CD4-positive, alpha-beta T cell (primary cell): ENCODE results near the gene WSB2. TPM values are rescaled to one million over a fixed set of nuclear protein-coding genes. Genes with fewer than 3 reads are reported as not detected.

Experiments used
- ATAC-seq: fragments of 200-7000 bp; cut with Tn5 transposase; one replicate; pipeline ENCODE4 v1.10.0; 2022; ENCODE audit warnings: mild to moderate bottlenecking; ENCODE audit not compliant: poor library complexity
- CTCF ChIA-PET: fragments of 350-600 bp; sonication (Branson Sonifier 250); formaldehyde crosslinking; loops from one replicate; lab custom pipeline; 2021; ENCODE audit warnings: antibody characterized with exemption, inconsistent platforms; lab: Charles Lee
- POLR2A ChIA-PET: fragments of 350-600 bp; sonication (Branson Sonifier 250); formaldehyde crosslinking; loops from one replicate; lab custom pipeline; 2021; ENCODE audit warnings: antibody characterized with exemption, inconsistent platforms; lab: Charles Lee
- DNase-seq, 14 experiments: peaks; one replicate each; pipeline ENCODE4 v3.0.0-alpha.2; 2013 to 2020; ENCODE audit warnings: mixed read lengths in 2 of 14
- H3K27ac ChIP-seq, 2 donors: one replicate each; pipeline versions ENCODE4 v1.5.1 to v1.7.0; 2013; ENCODE audit warnings: low read length in 2 of 2, low read depth in 1 of 2, mild to moderate bottlenecking in 1 of 2
- H3K27me3 ChIP-seq, 2 experiments: 1 replicate in 1 of 2; 2 replicates in 1 of 2; pipeline versions ENCODE4 v1.6.1 to v1.7.0; 2013; ENCODE audit warnings: low read length in 2 of 2, control low read depth in 1 of 2, mild to moderate bottlenecking in 1 of 2, moderate library complexity in 1 of 2; ENCODE audit not compliant: insufficient read depth in 2 of 2, control insufficient read depth in 1 of 2
- H3K36me3 ChIP-seq: one replicate; pipeline ENCODE4 v1.6.1; 2013; ENCODE audit warnings: low read length, control low read depth; ENCODE audit not compliant: insufficient read depth
- H3K4me1 ChIP-seq: one replicate; pipeline ENCODE4 v1.6.1; 2013; ENCODE audit warnings: low read length, control low read depth; ENCODE audit not compliant: insufficient read depth
- H3K4me3 ChIP-seq: one replicate; pipeline ENCODE4 v1.5.1; 2013; ENCODE audit warnings: mild to moderate bottlenecking, low read length, moderate library complexity
- H3K9me3 ChIP-seq, 2 experiments: 1 replicate in 1 of 2; 2 replicates in 1 of 2; pipeline versions ENCODE4 v1.6.1 to v1.7.0; 2013; ENCODE audit warnings: low read length in 2 of 2, mild to moderate bottlenecking in 2 of 2, control low read depth in 1 of 2, moderate library complexity in 1 of 2; ENCODE audit not compliant: control insufficient read depth in 1 of 2, insufficient read depth in 1 of 2
- H3K27ac Mint-ChIP-seq: one replicate; pipeline ENCODE4 v1.8.0; 2020; ENCODE audit warnings: mixed read lengths
- H3K27me3 Mint-ChIP-seq: one replicate; pipeline ENCODE4 v1.8.0; 2021; ENCODE audit warnings: mixed read lengths
- H3K36me3 Mint-ChIP-seq: one replicate; pipeline ENCODE4 v1.8.0; 2021; ENCODE audit warnings: low read depth, mixed read lengths
- H3K4me1 Mint-ChIP-seq: one replicate; pipeline ENCODE4 v1.8.0; 2021; ENCODE audit warnings: low read depth, mixed read lengths
- H3K4me3 Mint-ChIP-seq: one replicate; pipeline ENCODE4 v1.8.0; 2020; ENCODE audit warnings: mild to moderate bottlenecking, mixed read lengths
- H3K9me3 Mint-ChIP-seq: one replicate; pipeline ENCODE4 v1.8.0; 2020; ENCODE audit warnings: mixed read lengths
- CTCF ChIP-seq: fragments of 200-600 bp; IDR thresholded peaks from one replicate; pipeline ENCODE4 v1.8.0; 2022; ENCODE audit warnings: antibody characterized with exemption, mild to moderate bottlenecking
- intact Hi-C, 2 experiments: fragments of 100-400 bp; cut with DNase I in 1 of 2; cut with micrococcal nuclease in 1 of 2; formaldehyde crosslinking; loops; one replicate each; pipeline versions ENCODE4 v1.15.1 to v1.9.0; 2023 to 2025; cut with DNase I, micrococcal nuclease
- total RNA-seq, 174 experiments: library from RNA in 2 of 174; stranded (reverse) in 2 of 174; gene quantifications; one replicate each; pipeline ENCODE4 v1.2.3 and lab custom pipeline; 2021 to 2026

WSB2 gene
- total RNA-seq, 2 experiments from 2014 or later = 12.0 to 13.4 TPM

- ChIA-PET CTCF (no interaction called here), POLR2A (no interaction called here)
Observed at GRCh38 chr12:118070650-118071049, 9.7 kb upstream of the WSB2 start.

GRCh38 chr12:118068445-118068844 lies 7.5 kb upstream of the WSB2 start:
- Histone ChIP-seq H3K9me3 (no peaks in the 10 kb centered on the region), H3K4me3 (no peak overlapping the region), H3K27ac (no peak overlapping the region), H3K4me1 (peaks cover 5% of the 10 kb centered on the region), H3K27me3 (no peaks in the 10 kb centered on the region), H3K36me3 (no peaks in the 10 kb centered on the region)
- no peak for TF ChIP-seq CTCF
- CTCF ChIA-PET = interaction anchor here (0.7 kb wide), 1 partner anchor 99 kb away, joined by 3 read pairs; no protein-coding TSS in a partner anchor
- ATAC-seq (no peak), DNase-seq (no peak)
- Mint-ChIP-seq H3K27ac (no peak overlapping the region), H3K36me3 (no peaks in the 10 kb centered on the region), H3K27me3 (peaks cover 4% of the 10 kb centered on the region), H3K4me1 (peaks cover 25% of the 10 kb centered on the region), H3K9me3 (no peaks in the 10 kb centered on the region), H3K4me3 (no peak overlapping the region)
- intact Hi-C loops = no loop called here
- POLR2A ChIA-PET = no interaction called here

More at GRCh38 chr12:118070650-118071049, 9.7 kb upstream of the WSB2 start:
- Mint-ChIP-seq H3K27ac (no peak overlapping the region), H3K4me3 (no peak overlapping the region), H3K9me3 (no peaks in the 10 kb centered on the region), H3K27me3 (no peaks in the 10 kb centered on the region), H3K4me1 (peaks cover 3% of the 10 kb centered on the region), H3K36me3 (no peaks in the 10 kb centered on the region)
- Histone ChIP-seq H3K27ac (no peak overlapping the region), H3K9me3 (no peaks in the 10 kb centered on the region), H3K4me3 (no peak overlapping the region), H3K4me1 (no peaks in the 10 kb centered on the region), H3K27me3 (no peaks in the 10 kb centered on the region), H3K36me3 (no peaks in the 10 kb centered on the region)
- DNase-seq (no peak), ATAC-seq (no peak)
- intact Hi-C loops = no loop called here
- TF ChIP-seq CTCF = no peak

- Histone ChIP-seq H3K4me3 (no peak overlapping the region), H3K27me3 (no peaks in the 10 kb centered on the region), H3K27ac (no peak overlapping the region), H3K9me3 (no peaks in the 10 kb centered on the region), H3K36me3 (no peaks in the 10 kb centered on the region), H3K4me1 (peaks cover 23% of the 10 kb centered on the region)
- peak in 1 of 14 experiments; percentile 3 for DNase-seq
- Mint-ChIP-seq H3K4me3 (peak overlapping the region; percentile 78), H3K27ac (no peak overlapping the region), H3K27me3 (peaks cover 4% of the 10 kb centered on the region), H3K36me3 (peaks cover 14% of the 10 kb centered on the region), H3K4me1 (peaks cover 37% of the 10 kb centered on the region), H3K9me3 (no peaks in the 10 kb centered on the region)
- POLR2A ChIA-PET = no interaction called here
- no peak for TF ChIP-seq CTCF
- CTCF ChIA-PET = interaction anchor here (0.6 to 3.2 kb wide), 3 partner anchors 10 to 49 kb away, joined by 3 to 18 read pairs (median 6); partner anchors contain the start of genes RFC5 and VSIG10
- ATAC-seq = no peak
- intact Hi-C loops = no loop called here
Observed at GRCh38 chr12:118065380-118065779, 4.4 kb upstream of the WSB2 start.
